Neuron (in vitro differentiated cells): Measurements from ENCODE around the gene CDS2.
A peak's percentile ranks its signal among the peaks of the same experiment; 100 is the strongest.

Experiments used
- H2AFZ ChIP-seq: one replicate; pipeline ENCODE4 v1.6.1; 2013; ENCODE audit warnings: low read depth, mild to moderate bottlenecking, inconsistent platforms, low read length, moderate library complexity
- H3K27me3 ChIP-seq: one replicate; pipeline ENCODE4 v1.6.1; 2013; ENCODE audit warnings: low read length; ENCODE audit not compliant: insufficient read depth
- H3K36me3 ChIP-seq: one replicate; pipeline ENCODE4 v1.6.1; 2013; ENCODE audit warnings: low read length; ENCODE audit not compliant: insufficient read depth
- H3K4me1 ChIP-seq: one replicate; pipeline ENCODE4 v1.6.1; 2013; ENCODE audit warnings: low read length; ENCODE audit not compliant: insufficient read depth
- H3K4me3 ChIP-seq: 2 replicates; pipeline ENCODE4 v1.5.1; 2013; ENCODE audit warnings: mild to moderate bottlenecking, low read length, moderate library complexity
- H3K9me3 ChIP-seq: one replicate; pipeline ENCODE4 v1.6.1; 2013; ENCODE audit warnings: low read length

CDS2 gene

DNA sequence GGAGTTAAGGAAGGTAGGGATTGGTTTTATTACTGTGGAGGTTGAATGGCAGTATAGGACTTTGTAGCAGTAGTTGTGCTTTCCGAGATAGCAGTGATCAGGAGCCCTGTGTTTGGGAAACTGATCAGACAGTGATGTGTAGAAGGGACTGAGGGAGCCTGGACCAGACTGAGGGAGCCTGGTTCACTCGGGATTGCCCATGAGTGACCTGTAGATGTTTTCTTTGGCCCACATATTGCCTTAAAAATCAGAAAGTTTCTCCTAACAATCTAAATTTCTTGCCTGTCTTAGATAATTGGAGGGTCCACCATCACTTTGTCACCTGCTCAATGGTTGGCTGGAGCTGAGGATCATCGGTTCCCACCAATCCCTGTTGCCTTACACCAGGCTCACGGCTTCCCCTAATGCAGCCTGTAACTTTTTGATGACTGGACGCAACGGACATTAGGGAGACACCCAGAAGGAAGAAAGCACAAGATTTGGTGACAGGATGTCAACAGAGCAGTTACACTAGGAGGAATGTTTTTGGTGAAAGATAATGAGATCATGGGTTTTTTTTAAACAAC, 1.1 kb downstream of the CDS2 start:
- no peaks in the 10 kb centered on the region for H3K9me3 ChIP-seq
- peak overlapping the region; percentile 60 for H3K4me3 ChIP-seq

DNA sequence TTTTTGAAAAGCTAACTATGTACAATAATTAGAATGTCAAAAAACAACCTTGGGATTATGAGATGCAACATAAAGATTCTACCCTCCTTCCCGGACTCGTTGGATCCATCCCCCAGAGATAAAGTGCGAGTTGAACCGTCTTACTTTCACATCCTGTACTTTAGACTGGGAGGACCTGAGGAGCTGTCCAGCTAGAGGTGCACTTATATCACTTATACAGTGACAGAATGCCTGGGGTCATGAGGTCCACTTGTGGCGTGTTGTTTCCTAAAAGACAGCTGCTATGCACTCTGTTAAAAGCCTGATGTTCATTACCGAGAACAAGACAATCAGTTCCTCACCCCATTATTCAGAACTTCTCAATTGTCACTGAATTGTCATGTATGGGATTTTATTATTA, 2.1 kb downstream of the CDS2 start:
- H2AFZ ChIP-seq = no peak overlapping the region
- H3K9me3 ChIP-seq = no peaks in the 10 kb centered on the region
- H3K4me1 ChIP-seq = peaks cover 17% of the 10 kb centered on the region
- H3K36me3 ChIP-seq = peaks cover 5% of the 10 kb centered on the region
- no peaks in the 10 kb centered on the region for H3K27me3 ChIP-seq
- H3K4me3 ChIP-seq = no peak overlapping the region

More for the DNA sequence above, 1.1 kb downstream of the CDS2 start:
- peak overlapping the region; percentile 81 for H2AFZ ChIP-seq
- peaks cover 5% of the 10 kb centered on the region for H3K36me3 ChIP-seq
- H3K27me3 ChIP-seq = no peaks in the 10 kb centered on the region
- H3K4me1 ChIP-seq = peaks cover 18% of the 10 kb centered on the region

DNA sequence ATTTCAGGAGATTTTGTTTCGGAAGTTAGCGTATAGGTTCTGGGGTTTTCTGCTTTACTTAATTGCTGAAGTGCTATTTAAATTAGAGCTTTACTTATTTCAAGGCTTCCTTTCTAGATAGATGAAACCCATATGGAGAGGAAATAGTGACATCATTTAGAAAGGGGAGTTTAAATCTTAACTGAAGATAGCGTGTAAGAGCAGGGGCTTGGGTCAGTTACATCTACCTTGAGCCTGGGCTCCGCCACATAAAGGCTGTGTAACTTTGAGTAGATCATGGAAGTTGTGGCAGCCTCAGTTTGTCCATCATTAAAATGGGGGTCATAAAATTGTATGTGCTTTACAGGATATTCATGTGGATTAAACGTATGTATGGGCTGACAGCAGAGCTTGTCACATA, 4.7 kb downstream of the CDS2 start:
- Histone ChIP-seq H3K4me3 (no peak overlapping the region), H3K9me3 (no peaks in the 10 kb centered on the region), H3K4me1 (peaks cover 13% of the 10 kb centered on the region), H3K27me3 (no peaks in the 10 kb centered on the region), H2AFZ (no peak overlapping the region), H3K36me3 (peaks cover 8% of the 10 kb centered on the region)

DNA sequence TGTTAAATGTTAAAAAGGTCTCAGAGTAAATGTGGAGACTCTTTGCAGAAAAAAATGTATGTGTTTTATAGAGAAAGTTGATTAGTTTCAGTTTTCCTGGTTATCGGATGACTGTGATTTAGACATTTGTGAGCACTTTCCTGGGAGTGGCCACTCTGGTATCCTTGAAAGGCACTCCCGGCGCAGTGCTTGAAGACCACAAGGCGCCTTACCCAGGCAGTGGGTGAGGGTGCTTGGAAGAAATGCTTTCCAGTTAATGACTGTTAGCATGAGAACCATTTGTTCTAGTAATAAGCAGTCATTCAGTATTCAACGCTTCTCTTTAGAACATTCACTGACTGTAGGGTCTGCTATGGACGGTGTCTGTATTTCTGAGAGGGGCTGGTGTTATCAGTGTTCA, 7.2 kb downstream of the CDS2 start:
- Histone ChIP-seq H3K27me3 (no peaks in the 10 kb centered on the region), H3K4me1 (peaks cover under 1% of the 10 kb centered on the region), H2AFZ (no peak overlapping the region), H3K36me3 (peaks cover 4% of the 10 kb centered on the region), H3K9me3 (no peaks in the 10 kb centered on the region), H3K4me3 (no peak overlapping the region)

DNA sequence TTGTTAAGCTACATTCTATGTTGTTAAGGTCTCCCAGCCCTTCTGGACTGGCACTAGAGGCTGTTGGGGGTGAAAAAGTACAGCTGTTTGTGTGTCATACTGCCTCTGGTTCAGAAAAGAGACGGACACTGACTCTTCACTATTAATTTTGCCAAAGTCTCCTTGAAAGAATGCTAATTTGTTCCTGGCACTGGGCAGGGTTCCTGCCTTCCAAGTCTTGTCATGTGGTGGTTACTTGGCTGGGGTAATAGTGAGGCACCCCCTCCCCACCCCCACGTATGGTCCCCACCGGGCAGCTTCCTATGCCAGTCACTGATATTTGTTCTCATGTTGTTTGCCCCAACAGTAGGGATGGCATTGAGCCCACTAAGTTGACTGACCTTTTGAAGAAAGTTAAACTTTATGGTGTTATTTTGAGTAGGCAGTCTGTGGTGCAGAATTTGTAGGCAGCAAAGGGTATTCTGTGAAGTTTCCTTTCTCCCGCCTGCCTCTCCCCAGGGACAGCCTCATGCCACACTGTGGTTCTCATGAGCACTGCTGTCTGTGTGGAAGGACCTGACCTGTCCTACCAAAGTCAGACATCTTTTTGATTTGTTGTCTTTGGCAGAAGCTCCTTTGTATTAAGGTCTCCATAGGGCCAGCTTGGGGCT, 8.7 kb downstream of the CDS2 start:
- no peak overlapping the region for H3K4me3 ChIP-seq

DNA sequence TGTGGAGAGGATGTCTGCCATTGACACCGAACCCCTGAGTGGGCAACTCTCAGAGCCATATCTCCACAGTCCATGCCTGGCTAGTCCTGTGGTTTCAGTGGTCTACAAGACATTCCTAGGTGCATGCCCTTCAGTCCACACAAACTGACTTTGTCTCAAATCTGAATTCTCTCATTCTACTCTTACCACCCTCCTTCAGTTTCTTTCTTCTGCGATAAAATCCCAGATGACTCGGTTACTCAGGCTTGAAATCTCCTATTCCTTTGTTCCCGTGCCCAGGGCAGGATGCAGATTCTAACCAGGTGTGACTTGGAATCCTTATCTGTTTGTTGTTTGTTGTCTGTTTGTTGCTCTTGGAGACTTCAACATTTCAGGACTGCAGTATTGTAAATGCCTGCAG, 9.3 kb downstream of the CDS2 start:
- Histone ChIP-seq H3K9me3 (no peaks in the 10 kb centered on the region), H3K27me3 (no peaks in the 10 kb centered on the region), H3K4me3 (no peak overlapping the region), H3K36me3 (peaks cover 3% of the 10 kb centered on the region), H2AFZ (no peak overlapping the region), H3K4me1 (no peaks in the 10 kb centered on the region)

More for the DNA sequence above, 8.7 kb downstream of the CDS2 start:
- no peak overlapping the region for H2AFZ ChIP-seq
- H3K9me3 ChIP-seq = no peaks in the 10 kb centered on the region
- H3K36me3 ChIP-seq = peaks cover 3% of the 10 kb centered on the region
- H3K27me3 ChIP-seq = no peaks in the 10 kb centered on the region
- H3K4me1 ChIP-seq = no peaks in the 10 kb centered on the region

DNA sequence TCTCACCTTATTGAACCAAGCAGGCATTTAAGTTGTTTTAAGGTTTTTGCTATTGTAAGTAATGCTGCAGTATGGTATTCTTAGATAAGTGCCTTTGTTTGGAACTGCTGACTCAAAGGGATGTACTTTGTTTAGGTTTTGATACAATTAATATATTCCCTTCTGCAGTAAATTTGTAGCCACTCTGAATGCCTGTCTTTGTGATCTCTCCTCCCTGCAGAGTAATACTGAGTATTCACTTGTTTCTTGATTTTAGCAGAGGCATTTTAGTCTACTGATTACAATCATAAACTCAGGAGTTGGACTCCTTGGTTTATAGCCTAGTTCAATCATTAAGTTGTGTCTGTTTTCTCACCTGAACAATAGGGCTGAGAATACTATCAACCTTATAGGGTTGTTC, 13.4 kb downstream of the CDS2 start:
- H3K36me3 ChIP-seq = peaks cover 7% of the 10 kb centered on the region
- H2AFZ ChIP-seq = no peak overlapping the region

DNA sequence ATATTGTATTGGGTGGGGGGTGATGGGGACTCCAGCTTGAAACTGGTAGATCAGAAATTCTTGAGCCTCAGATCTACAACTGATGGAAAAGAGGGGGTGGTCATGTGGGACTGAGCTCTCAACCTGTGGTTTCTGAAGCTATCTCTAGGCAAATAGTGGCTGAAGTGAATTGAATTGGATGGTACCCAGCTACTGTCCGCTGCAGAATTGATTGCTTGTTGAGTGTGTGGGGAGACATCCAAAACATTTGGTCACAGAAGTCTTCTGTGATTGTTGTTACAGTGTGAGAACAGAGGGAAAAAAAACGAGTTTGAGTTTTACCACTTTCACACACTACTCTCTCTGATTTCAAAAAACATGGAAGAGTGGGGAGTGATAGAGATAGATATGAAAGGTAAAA, 14.8 kb downstream of the CDS2 start:
- no peak overlapping the region for H2AFZ ChIP-seq

More for the DNA sequence above, 13.4 kb downstream of the CDS2 start:
- Histone ChIP-seq H3K27me3 (no peaks in the 10 kb centered on the region), H3K4me3 (no peak overlapping the region), H3K4me1 (no peaks in the 10 kb centered on the region), H3K9me3 (no peaks in the 10 kb centered on the region)

DNA sequence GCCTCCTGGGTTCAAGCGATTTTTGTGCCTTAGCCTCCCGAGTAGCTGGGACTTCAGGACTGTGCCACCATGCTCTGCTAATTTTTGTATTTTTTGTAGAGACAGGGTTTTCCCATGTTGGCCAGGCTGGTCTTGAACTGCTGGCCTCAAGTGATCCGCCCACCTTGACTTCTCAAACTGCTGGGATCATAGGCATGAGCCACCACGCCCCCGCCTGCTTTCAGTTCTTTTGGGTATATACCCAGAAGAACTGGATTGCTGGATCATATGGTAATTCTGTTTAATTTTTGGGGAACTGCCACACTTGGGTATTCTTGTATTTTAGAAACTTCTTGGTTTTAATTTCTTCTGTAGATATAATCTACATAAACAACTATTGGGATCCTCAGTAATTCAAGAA, 17.0 kb downstream of the CDS2 start:
- Histone ChIP-seq H3K9me3 (no peaks in the 10 kb centered on the region), H2AFZ (no peak overlapping the region), H3K27me3 (no peaks in the 10 kb centered on the region), H3K4me3 (no peak overlapping the region), H3K4me1 (no peaks in the 10 kb centered on the region), H3K36me3 (peaks cover 10% of the 10 kb centered on the region)

More for the DNA sequence above, 14.8 kb downstream of the CDS2 start:
- H3K4me1 ChIP-seq = no peaks in the 10 kb centered on the region
- no peaks in the 10 kb centered on the region for H3K9me3 ChIP-seq
- H3K4me3 ChIP-seq = no peak overlapping the region
- peaks cover 10% of the 10 kb centered on the region for H3K36me3 ChIP-seq
- no peaks in the 10 kb centered on the region for H3K27me3 ChIP-seq

DNA sequence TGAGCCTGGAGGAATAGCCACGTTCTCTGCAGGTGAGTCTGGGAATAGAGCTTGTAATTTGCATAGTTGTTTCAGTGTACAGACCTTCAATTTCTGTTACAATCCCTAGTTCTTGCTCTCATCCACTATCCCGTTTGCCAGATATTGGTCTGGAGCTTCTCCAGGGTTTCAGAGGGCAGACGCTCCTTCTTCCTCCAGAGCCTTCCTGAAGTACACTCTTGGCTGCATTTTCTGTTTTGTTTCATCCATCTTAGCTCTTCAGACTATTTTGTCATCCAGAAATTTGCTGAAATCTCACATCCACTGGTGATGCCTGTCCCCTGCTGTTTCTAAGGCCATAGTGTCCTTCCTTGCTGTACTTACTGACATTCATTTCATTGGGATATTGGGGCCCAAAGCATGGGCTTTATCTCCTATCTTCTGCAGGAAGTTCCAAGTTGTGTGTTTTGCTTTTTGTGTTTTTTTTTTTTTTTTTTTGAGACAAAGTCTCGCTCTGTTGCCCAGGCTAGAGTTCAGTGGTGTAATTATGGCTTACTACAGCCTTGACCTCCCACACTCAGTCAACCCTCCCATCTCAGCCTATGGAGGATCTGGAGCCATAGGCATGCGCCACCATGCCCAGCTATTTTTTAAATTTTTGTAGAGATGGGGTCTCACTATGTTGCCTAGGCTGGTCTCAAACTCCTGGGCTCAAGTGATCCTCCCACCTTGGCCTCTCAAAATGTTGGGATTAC, 18.7 kb downstream of the CDS2 start:
- no peaks in the 10 kb centered on the region for H3K27me3 ChIP-seq
- no peaks in the 10 kb centered on the region for H3K4me1 ChIP-seq
- peaks cover 10% of the 10 kb centered on the region for H3K36me3 ChIP-seq
- no peaks in the 10 kb centered on the region for H3K9me3 ChIP-seq
- H2AFZ ChIP-seq = no peak overlapping the region
- no peak overlapping the region for H3K4me3 ChIP-seq

DNA sequence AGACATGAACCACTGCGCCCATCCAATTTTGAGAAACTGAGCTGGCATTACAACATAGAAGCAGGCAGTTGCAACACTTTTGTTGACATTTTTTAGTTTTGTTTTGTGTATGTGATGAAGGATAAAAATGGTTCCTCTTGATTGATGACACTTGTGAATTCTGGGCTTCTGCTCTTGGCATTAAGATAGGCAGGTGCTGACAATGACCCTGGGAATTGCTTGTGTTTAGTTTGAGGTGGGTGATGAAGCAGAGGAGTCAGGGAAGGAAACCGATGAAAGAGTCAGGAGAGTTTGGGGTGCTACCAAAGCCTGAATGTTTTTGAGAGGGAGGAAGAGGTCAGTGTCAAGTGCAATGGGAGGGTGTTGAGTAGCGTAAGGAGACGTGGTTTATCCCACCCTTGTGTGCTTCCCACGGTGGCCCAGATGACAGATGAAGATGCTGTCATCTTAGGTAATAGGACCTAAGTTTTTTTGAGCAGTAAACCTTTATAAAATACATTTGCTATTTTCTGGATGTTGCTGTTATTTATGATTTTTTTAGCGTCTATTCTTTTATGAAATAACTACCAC, 19.4 kb downstream of the CDS2 start:
- H3K36me3 ChIP-seq = peaks cover 10% of the 10 kb centered on the region
- no peak overlapping the region for H2AFZ ChIP-seq
- H3K4me1 ChIP-seq = no peaks in the 10 kb centered on the region
- H3K9me3 ChIP-seq = no peaks in the 10 kb centered on the region
- no peaks in the 10 kb centered on the region for H3K27me3 ChIP-seq
- H3K4me3 ChIP-seq = no peak overlapping the region

DNA sequence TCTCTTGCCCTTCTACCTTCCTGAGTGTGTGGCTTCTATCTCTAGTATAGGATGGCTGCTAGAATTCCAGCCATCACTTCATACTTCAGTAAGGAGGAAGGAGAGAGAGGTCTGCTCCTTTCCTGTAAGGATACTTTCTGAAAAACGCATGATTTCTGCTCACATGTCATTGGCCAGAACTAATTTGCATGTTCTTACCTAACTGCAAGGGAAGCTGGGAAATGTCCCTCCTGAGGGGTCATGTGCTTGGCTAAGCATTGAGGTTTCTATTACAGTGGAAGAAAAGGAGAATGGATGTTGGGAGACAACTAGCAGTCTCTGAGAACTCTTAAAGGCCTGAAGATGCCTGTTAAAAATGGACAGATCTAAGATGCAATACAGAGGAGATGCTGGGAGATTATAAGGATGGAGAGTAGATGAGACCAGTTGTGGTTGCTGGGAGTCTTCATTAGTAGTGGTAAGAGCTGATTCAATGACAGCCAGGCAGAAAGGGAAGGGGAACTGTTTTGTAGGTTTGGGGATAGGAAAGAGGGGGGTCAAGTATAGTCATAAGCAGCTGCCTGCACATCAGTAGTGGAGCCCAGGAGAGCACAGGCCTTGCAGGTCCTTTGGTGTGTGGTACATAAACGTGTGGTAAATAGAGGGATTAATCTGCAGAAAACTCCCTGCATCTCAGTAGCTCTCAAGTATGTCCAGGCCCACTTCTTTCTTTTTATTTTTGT, 20.2 kb downstream of the CDS2 start:
- Histone ChIP-seq H3K4me1 (no peaks in the 10 kb centered on the region), H3K36me3 (peaks cover 10% of the 10 kb centered on the region), H3K27me3 (no peaks in the 10 kb centered on the region), H3K9me3 (no peaks in the 10 kb centered on the region), H3K4me3 (no peak overlapping the region), H2AFZ (no peak overlapping the region)

DNA sequence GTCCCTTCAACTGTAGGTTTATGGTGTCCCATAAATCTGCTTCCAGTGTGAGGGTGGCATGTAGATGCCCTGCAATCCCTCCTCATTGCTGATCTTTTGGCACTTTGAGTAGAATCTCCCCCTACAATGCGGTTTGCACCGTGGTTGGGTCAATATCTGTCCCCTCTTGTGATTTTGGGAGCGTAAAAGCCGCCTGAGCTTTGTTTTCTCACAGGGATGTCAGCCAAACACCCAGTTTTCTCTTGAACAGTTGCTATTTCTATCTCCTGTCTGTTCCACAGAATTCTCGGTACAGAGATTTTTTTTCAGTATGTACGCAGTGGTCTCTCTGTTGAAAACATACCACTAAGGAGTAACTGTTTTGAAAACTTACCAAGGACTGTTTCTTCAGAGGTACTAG, 21.8 kb downstream of the CDS2 start:
- peaks cover 8% of the 10 kb centered on the region for H3K36me3 ChIP-seq
- no peak overlapping the region for H2AFZ ChIP-seq
- H3K27me3 ChIP-seq = no peaks in the 10 kb centered on the region
- H3K9me3 ChIP-seq = no peaks in the 10 kb centered on the region
- no peaks in the 10 kb centered on the region for H3K4me1 ChIP-seq
- no peak overlapping the region for H3K4me3 ChIP-seq
